Upper lobe of left lung (tissue), 4 donors: Measurements from ENCODE around the gene TPST2.

Experiments
- EP300 ChIP-seq, 4 donors: sonication (generic); formaldehyde crosslinking; IDR thresholded peaks; one replicate each; pipeline ENCODE4 v1.5.1; 2017; ENCODE audit warnings: antibody characterized with exemption in 4 of 4, control low read depth in 2 of 4
- POLR2A ChIP-seq, 4 donors: fragments of 450-650 bp; IDR thresholded peaks; one replicate each; pipeline ENCODE4 v1.5.1; 2016 to 2017; ENCODE audit warnings: antibody characterized with exemption in 4 of 4, mild to moderate bottlenecking in 2 of 4
- TF ChIP-seq, protein P1 (sequence below), 6 experiments: fragments of 450-650 bp in 4 of 6; fragments of 200-600 bp in 2 of 6; sonication (generic) in 2 of 6; IDR thresholded peaks; one replicate each; pipeline ENCODE4 v1.5.1; 2016 to 2019; ENCODE audit warnings: antibody characterized with exemption in 6 of 6

DNA sequence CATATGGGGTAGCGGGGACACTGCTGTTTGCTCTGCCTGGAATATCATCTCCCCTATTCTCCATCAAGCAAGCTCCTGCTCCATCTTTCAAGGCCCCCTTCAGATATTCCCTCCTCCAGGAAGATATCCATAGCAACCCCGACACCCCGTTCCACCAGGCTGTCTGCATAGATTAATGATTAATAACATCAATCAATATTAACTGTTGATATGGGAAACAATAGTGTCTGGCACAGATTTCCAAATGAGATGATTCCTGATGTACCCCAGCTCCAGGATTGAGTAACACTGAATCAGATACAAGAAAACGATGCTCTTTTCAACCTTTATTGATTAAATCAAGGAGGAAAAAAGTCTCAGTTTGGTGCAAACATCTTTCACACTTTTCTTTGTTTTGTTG lies 7.5 kb upstream of the TPST2 start:
- TF ChIP-seq, protein P1, sequence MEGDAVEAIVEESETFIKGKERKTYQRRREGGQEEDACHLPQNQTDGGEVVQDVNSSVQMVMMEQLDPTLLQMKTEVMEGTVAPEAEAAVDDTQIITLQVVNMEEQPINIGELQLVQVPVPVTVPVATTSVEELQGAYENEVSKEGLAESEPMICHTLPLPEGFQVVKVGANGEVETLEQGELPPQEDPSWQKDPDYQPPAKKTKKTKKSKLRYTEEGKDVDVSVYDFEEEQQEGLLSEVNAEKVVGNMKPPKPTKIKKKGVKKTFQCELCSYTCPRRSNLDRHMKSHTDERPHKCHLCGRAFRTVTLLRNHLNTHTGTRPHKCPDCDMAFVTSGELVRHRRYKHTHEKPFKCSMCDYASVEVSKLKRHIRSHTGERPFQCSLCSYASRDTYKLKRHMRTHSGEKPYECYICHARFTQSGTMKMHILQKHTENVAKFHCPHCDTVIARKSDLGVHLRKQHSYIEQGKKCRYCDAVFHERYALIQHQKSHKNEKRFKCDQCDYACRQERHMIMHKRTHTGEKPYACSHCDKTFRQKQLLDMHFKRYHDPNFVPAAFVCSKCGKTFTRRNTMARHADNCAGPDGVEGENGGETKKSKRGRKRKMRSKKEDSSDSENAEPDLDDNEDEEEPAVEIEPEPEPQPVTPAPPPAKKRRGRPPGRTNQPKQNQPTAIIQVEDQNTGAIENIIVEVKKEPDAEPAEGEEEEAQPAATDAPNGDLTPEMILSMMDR (IDR thresholded peaks at IDR 0.05), result no peak
- TF ChIP-seq POLR2A (IDR thresholded peaks at IDR 0.05), result no peak
- TF ChIP-seq EP300 (IDR thresholded peaks at IDR 0.05), result no peak
